OCI-LY1 (cell line): ENCODE data around the gene ERBB4.

ENCODE experiments used
- H2AFZ ChIP-seq: fragments of 200-600 bp; sonication (generic), shearing (Covaris generic); 2 replicates; pipeline ENCODE4 v1.6.0; 2014; ENCODE audit warnings: antibody characterized with exemption, mild to moderate bottlenecking, low read length
- H3F3A ChIP-seq: fragments of 200-600 bp; sonication (generic), shearing (Covaris generic); 2 replicates; pipeline ENCODE4 v1.6.0; 2014; ENCODE audit warnings: mild to moderate bottlenecking, antibody characterized with exemption, low read length, moderate library complexity; ENCODE audit not compliant: insufficient read depth
- H3K27ac ChIP-seq: fragments of 200-600 bp; sonication (generic); 2 replicates; pipeline ENCODE4 v1.5.1; 2014; ENCODE audit warnings: low read length, mixed run types, mild to moderate bottlenecking, low read depth; ENCODE audit not compliant: poor library complexity, severe bottlenecking
- H3K27me3 ChIP-seq: fragments of 200-600 bp; sonication (generic); 2 replicates; pipeline ENCODE4 v1.6.0; 2014; ENCODE audit warnings: antibody characterized with exemption, mild to moderate bottlenecking, low read length, moderate library complexity; ENCODE audit not compliant: insufficient read depth
- H3K36me3 ChIP-seq: fragments of 200-600 bp; sonication (generic); 2 replicates; pipeline ENCODE4 v1.6.1; 2014; ENCODE audit warnings: mild to moderate bottlenecking, antibody characterized with exemption, low read length, moderate library complexity, mixed read lengths; ENCODE audit not compliant: insufficient read depth
- H3K4me1 ChIP-seq: fragments of 200-600 bp; sonication (generic); 2 replicates; pipeline ENCODE4 v1.5.1; 2014; ENCODE audit warnings: mild to moderate bottlenecking, low read length, moderate library complexity; ENCODE audit not compliant: insufficient read depth, severe bottlenecking
- H3K4me2 ChIP-seq: fragments of 200-600 bp; sonication (generic), shearing (Covaris generic); 2 replicates; pipeline ENCODE4 v1.6.1; 2014; ENCODE audit warnings: low read length
- H3K4me3 ChIP-seq: fragments of 200-600 bp; sonication (generic); 2 replicates; pipeline ENCODE4 v1.5.1; 2014; ENCODE audit warnings: low read length, low read depth, mild to moderate bottlenecking, mixed read lengths; ENCODE audit not compliant: poor library complexity, severe bottlenecking
- H3K79me2 ChIP-seq: fragments of 200-600 bp; shearing (Covaris generic); 2 replicates; pipeline ENCODE4 v1.6.1; 2016; ENCODE audit warnings: mixed run types, low read length, mixed read lengths; ENCODE audit not compliant: insufficient read depth
- H3K9ac ChIP-seq: fragments of 200-600 bp; sonication (generic), shearing (Covaris generic); 2 replicates; pipeline ENCODE4 v1.6.1; 2014; ENCODE audit warnings: mild to moderate bottlenecking, low read length, mixed read lengths
- H3K9me2 ChIP-seq: fragments of 200-600 bp; sonication (generic), shearing (Covaris generic); 2 replicates; pipeline ENCODE4 v1.6.1; 2014; ENCODE audit warnings: low read depth, mild to moderate bottlenecking, low read length, mixed read lengths
- H3K9me3 ChIP-seq: fragments of 200-600 bp; shearing (Covaris generic); 2 replicates; pipeline ENCODE4 v1.6.1; 2014; ENCODE audit warnings: low read length, mixed read lengths
- H4K20me1 ChIP-seq: fragments of 200-600 bp; sonication (generic), shearing (Covaris generic); 2 replicates; pipeline ENCODE4 v1.6.0; 2016; ENCODE audit warnings: mild to moderate bottlenecking, low read length; ENCODE audit not compliant: insufficient read depth
- CTCF ChIP-seq: fragments of 200-600 bp; sonication (generic), shearing (Covaris generic); IDR thresholded peaks from 2 replicates; pipeline ENCODE4 v1.5.1; 2017; ENCODE audit warnings: mild to moderate bottlenecking, antibody characterized with exemption, low read length, moderate library complexity, mixed read lengths
- EZH2 ChIP-seq: fragments of 200-600 bp; sonication (generic), shearing (Covaris generic); IDR thresholded peaks from 2 replicates; pipeline ENCODE4 v1.8.0; 2017; ENCODE audit warnings: borderline replicate concordance, mixed run types, mild to moderate bottlenecking, antibody characterized with exemption, low read length, moderate library complexity, mixed read lengths

ERBB4 gene

GRCh38 chr2:212554233-212554632 lies 15.6 kb upstream of the ERBB4 start:
- TF ChIP-seq EZH2 (no peak), CTCF (no peak)
- Histone ChIP-seq H3K9me3 (no peaks in the 10 kb centered on the region), H3K4me1 (no peaks in the 10 kb centered on the region), H3K9me2 (no peaks in the 10 kb centered on the region), H3K27ac (no peak overlapping the region), H3K9ac (no peak overlapping the region), H3K4me2 (no peak overlapping the region), H3K36me3 (no peaks in the 10 kb centered on the region), H3K4me3 (no peak overlapping the region), H2AFZ (no peak overlapping the region), H3K27me3 (no peaks in the 10 kb centered on the region), H3F3A (no peaks in the 10 kb centered on the region), H3K79me2 (no peaks in the 10 kb centered on the region), H4K20me1 (no peaks in the 10 kb centered on the region)

- no peaks in the 10 kb centered on the region for H3F3A ChIP-seq
- H3K36me3 ChIP-seq = no peaks in the 10 kb centered on the region
- H3K27me3 ChIP-seq = no peaks in the 10 kb centered on the region
- TF ChIP-seq CTCF = no peak
- no peak for TF ChIP-seq EZH2
- no peak overlapping the region for H3K4me2 ChIP-seq
- no peak overlapping the region for H3K27ac ChIP-seq
- no peaks in the 10 kb centered on the region for H4K20me1 ChIP-seq
- no peaks in the 10 kb centered on the region for H3K4me1 ChIP-seq
- no peaks in the 10 kb centered on the region for H3K9me2 ChIP-seq
- no peak overlapping the region for H2AFZ ChIP-seq
- no peaks in the 10 kb centered on the region for H3K79me2 ChIP-seq
- H3K4me3 ChIP-seq = no peak overlapping the region
- H3K9me3 ChIP-seq = no peaks in the 10 kb centered on the region
- no peak overlapping the region for H3K9ac ChIP-seq
Observed at GRCh38 chr2:212549941-212550340, 11.3 kb upstream of the ERBB4 start.

GRCh38 chr2:212549463-212549862 lies 10.9 kb upstream of the ERBB4 start:
- Histone ChIP-seq H2AFZ (no peak overlapping the region), H3K9me3 (no peaks in the 10 kb centered on the region), H3K27ac (no peak overlapping the region), H3K36me3 (no peaks in the 10 kb centered on the region), H4K20me1 (no peaks in the 10 kb centered on the region), H3K4me1 (no peaks in the 10 kb centered on the region), H3F3A (no peaks in the 10 kb centered on the region), H3K27me3 (no peaks in the 10 kb centered on the region), H3K4me2 (no peak overlapping the region), H3K79me2 (no peaks in the 10 kb centered on the region), H3K9ac (no peak overlapping the region), H3K9me2 (no peaks in the 10 kb centered on the region), H3K4me3 (no peak overlapping the region)
- no peak for TF ChIP-seq CTCF
- TF ChIP-seq EZH2 = no peak
